G401 (cell line): Measurements from ENCODE around the gene USP24. TPM values are rescaled to one million over a fixed set of nuclear protein-coding genes. Genes with fewer than 3 reads are reported as not detected.

Experiments used
- DNase-seq: peaks from one replicate; pipeline ENCODE4 v3.0.0-alpha.2; 2015; ENCODE audit warnings: low spot score
- in situ Hi-C: cut with HindIII; loops from 2 replicates; pipeline ENCODE4 v1.10.0; 2016; ENCODE audit warnings: low sequenced_read_pairs, mixed read lengths
- total RNA-seq: library from RNA; depleted of rRNA; stranded (reverse); fragments of >200 nt; shearing (Covaris generic); gene quantifications from 2 replicates; pipeline ENCODE4 v1.2.3, GENCODE V29; 2014

The USP24 gene
- total RNA-seq, 1 experiment from 2014 or later: 20.8 TPM

GRCh38 chr1:55172272-55172671 is 42.9 kb downstream of the USP24 start:
- in situ Hi-C loops: no loop called here
- DNase-seq: no peak

GRCh38 chr1:55171694-55172093 is 43.5 kb downstream of the USP24 start:
- no peak for DNase-seq
- in situ Hi-C loops: no loop called here

- in situ Hi-C loops: no loop called here
- DNase-seq: no peak
These were observed 44.7 kb downstream of the USP24 start for GRCh38 chr1:55170426-55170825.

DNA sequence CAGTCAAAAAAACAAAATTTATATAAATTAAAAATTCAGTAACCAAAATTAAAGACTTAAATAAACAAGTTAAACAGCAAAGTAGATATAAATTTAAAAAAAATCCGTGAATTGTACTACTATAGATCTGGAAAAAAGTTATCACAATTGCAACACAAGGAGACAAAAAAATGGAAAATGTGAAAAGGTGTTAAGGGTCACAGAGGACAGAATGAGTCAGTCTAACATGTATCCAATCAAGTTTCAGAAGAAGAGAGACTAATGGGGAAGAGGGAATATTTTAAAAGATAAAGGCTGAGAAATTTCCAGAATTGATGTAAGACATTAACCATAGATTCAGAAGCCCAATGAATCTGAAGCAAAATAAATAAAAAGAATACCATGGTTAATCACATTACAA is 46.0 kb downstream of the USP24 start:
- in situ Hi-C loops: no loop called here
- DNase-seq: no peak

- in situ Hi-C loops: no loop called here
- DNase-seq: no peak
These were observed 46.8 kb downstream of the USP24 start for GRCh38 chr1:55168353-55168752.

GRCh38 chr1:55167224-55167871 is 47.8 kb downstream of the USP24 start:
- no peak for DNase-seq
- in situ Hi-C loops: no loop called here

DNA sequence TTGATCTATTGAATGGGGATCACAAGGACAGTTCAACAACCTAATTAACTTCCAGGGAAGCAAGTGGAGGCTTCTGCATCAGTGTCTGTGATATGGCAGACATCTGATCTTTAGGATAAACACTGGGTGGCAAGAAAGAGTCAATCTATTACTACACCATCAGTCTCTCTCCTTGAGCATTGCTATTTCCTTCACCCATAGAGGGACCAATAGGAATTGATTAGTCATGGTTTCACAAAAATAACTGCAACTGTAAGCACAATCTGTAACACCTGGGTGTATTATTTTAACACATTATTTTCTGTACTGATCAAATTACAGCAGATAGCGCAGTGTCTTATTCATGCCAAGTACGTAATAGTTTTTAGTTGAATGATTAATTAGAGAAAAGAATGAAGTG is 50.3 kb downstream of the USP24 start:
- in situ Hi-C loops: no loop called here
- DNase-seq: no peak

GRCh38 chr1:55159571-55159970 is 55.6 kb downstream of the USP24 start:
- in situ Hi-C loops: no loop called here
- DNase-seq: no peak

GRCh38 chr1:55156608-55157007 is 58.6 kb downstream of the USP24 start:
- in situ Hi-C loops: no loop called here
- no peak for DNase-seq

- in situ Hi-C loops: no loop called here
These were observed 59.1 kb downstream of the USP24 start for GRCh38 chr1:55156093-55156492.

GRCh38 chr1:55155522-55155921 is 59.6 kb downstream of the USP24 start:
- peak; percentile 48 for DNase-seq
- in situ Hi-C loops: no loop called here

More at GRCh38 chr1:55156093-55156492, 59.1 kb downstream of the USP24 start:
- DNase-seq: no peak

- in situ Hi-C loops: no loop called here
- DNase-seq: no peak
These were observed 60.5 kb downstream of the USP24 start for GRCh38 chr1:55154616-55155015.

DNA sequence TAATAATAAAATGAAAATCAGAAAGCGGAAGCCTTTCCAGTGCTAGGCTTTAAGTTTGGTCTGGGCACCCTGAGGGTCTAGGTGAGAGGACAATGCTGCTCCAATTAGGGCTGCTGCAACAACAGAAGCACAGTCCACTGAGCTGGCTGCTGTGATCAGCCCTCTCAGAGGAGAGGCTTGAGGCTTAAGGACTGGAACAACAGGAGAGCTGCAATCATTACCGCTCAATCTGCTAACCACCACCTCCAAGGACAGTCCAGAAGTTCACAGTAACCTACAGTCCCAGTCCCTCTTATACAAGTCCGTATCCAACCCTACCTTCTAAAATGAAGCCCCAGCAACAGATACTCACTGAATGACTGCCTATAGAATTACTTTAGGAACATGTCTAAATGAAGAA is 62.1 kb downstream of the USP24 start:
- DNase-seq: no peak
- in situ Hi-C loops: no loop called here

DNA sequence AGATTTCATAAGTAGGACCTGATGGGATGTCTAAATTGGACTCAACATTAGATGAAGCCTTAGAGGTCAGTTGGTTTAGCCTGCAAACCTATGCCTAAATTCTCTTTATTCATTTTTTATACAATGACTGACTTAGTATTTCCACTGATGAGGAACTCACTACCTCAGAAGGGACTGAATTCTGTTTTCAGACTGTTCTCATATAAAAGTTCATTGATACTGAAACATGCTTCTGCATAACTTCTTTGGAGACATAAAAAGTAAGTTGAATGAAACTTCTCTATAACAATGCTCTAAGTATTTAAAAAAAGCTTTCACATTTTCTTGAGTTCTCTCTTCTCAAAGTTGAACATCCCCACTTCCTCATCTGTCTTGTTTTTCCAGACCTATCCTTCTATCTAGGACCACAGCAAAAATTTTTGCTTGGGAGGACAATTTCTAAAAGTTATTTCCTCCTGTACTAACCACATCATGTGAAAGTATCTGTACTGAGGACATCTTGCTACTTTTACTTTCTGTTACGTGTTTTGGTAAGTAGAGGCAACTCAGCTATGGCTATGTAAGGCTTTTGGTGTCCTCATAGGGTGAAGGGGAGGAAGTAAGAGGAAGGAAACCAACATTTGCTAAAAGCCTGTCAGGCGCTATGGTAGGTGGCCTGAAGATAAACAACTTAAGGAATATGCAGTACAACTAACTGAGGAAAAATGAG is 64.1 kb downstream of the USP24 start:
- DNase-seq: no peak
- in situ Hi-C loops: no loop called here

DNA sequence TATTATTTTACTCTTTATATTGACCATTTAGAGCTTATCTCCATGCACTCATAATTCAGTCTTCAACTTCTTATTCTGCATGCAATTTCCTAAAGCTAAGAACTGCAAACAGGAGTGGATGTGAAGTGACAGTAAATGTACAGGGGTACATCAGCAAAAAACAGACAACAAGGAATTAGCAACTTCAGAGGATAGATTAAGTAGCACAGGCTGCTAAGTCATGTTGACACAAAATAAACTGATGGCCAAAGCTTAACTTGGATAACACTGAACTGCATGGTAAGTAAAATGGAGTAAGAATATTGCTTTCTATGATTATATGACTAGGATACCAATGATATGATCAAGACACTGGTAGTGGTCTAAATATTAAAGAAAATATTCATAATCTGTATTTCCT is 66.5 kb downstream of the USP24 start:
- in situ Hi-C loops: no loop called here
- DNase-seq: no peak

DNA sequence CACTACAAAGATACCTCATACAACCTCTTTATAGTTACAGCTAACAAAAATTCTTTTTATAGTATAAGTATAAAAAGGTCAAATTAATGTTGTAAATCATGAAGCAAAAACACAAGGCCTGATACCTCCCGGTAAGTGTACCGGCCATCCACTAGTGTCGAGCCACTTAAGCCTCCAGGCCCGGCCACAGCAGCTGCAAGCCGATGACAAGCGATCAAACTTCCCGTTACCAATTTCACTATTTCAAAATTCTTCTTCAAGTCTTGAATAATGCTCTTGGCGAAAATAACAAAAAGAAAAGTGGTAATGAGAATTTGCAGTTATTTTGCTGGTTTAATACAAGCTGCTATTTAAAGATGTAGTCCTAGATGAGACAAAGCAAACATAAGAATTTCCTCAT is 67.6 kb downstream of the USP24 start:
- no peak for DNase-seq
- in situ Hi-C loops: no loop called here

- peak; percentile 66 for DNase-seq
- in situ Hi-C loops: no loop called here
These were observed 68.4 kb downstream of the USP24 start for GRCh38 chr1:55146781-55147180.

DNA sequence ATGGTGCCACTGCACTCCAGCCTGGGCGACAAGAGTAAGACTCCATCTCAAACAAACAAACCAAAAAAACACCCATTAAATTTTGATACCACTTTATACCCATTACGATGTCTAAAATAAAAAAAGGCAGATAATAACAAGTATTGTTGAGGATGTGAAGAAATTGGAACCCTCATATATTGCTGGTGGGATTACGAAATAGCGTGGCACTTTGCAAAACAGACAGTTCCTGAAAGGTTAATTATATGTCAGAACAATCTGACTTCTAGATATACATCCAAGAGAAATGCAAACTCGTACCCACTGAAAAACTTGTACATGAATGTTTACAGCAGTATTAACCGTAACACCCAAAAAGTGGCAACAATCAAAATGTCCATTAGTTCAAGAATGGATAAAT is 70.3 kb downstream of the USP24 start:
- in situ Hi-C loops: no loop called here
- DNase-seq: no peak

DNA sequence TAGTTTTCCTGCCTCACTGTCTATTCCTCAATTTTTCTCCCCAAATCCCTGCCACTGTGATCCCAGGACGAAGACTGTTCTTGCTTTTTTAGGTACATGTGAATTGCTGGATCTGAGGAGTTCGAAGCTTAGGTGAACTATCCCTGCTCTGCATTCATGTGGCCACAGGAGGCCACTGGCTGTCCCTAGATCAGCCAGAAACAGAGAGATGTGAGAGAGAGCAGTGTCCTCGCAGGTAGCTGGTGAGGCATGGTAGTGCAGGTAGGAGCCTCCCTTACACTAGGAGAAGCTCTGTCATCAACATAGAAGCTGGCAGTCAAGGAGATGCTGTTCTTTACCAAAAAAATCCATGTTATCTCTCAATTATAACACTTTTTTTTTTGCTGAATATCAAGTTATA is 71.5 kb downstream of the USP24 start:
- in situ Hi-C loops: no loop called here
- peak; percentile 77 for DNase-seq

DNA sequence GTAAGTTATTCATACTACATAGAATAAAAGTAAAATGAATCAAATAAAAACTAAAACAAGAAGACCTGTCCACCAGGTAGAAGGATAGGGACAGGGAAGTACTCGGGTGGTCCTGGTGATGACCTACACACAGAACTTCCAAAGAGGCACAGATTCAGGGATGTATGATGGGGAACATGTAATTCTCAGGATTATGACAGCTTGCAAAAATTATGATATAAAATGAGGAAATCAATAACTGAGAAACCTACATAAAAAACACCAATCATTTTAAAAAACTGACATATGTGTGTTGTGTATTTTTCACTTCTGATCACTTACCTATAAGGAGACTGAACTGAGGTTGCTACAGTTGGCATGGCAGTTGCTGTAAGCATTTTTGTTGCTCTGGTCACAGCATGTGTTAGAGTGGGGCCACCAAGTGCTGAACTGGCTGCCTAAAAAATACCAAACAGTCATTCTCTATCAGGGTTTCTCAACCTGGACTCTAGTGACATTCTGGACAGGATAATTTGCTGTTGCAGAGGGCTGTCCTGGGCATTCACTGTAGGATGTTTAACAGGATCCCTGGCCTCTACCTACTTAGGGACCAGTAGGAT is 73.8 kb downstream of the USP24 start:
- peak; percentile 59 for DNase-seq
- in situ Hi-C loops: no loop called here

- in situ Hi-C loops: no loop called here
- peak; percentile 90 for DNase-seq
These were observed 74.6 kb downstream of the USP24 start for GRCh38 chr1:55140546-55140983.
